ENCODE results near the gene ZNF28. TPM values are rescaled to one million over a fixed set of nuclear protein-coding genes. Genes with fewer than 3 reads are reported as not detected.
A peak's percentile ranks its signal among the peaks of the same experiment; 100 is the strongest.
"Not testable (repeated sequence)": the region's sequence is repeated elsewhere in the genome, so short reads cannot be mapped to it uniquely, and the experiment has no call there.

The ZNF28 gene
- polyA plus RNA-seq = 10.0 and 15.4 TPM in 2 replicates
- polyA minus RNA-seq = 37.0 and 38.4 TPM in 2 replicates

GRCh38 chr19:52821204-52821960, at the start of gene ZNF28:
Gene ZNF28 (minus strand): TSS chr19:52821633. CDS start chr19:52817958, 3,675 bp downstream.
- not testable (repeated sequence) for H3K79me2 ChIP-seq (replicated peaks; ENCODE audit: insufficient read depth, low read length); H4K20me1 ChIP-seq (ENCODE audit: insufficient read depth); H3K27me3 ChIP-seq (ENCODE audit: insufficient read depth, low read depth, low read length); H3K9me2 ChIP-seq (ENCODE audit: insufficient read depth, low read length); H3F3A ChIP-seq (ENCODE audit: insufficient read depth, low read length, poor library complexity, severe bottlenecking); H3K9me3 ChIP-seq (ENCODE audit: low read length); H3K27ac ChIP-seq (ENCODE audit: low read length); H3K36me3 ChIP-seq (ENCODE audit: insufficient read depth, low read length)
- Histone ChIP-seq H3K4me3 (ENCODE audit: low read length) (peak within 1 kb of the TSS; percentile 65), H3K9ac (ENCODE audit: low read length) (peak within 1 kb of the TSS; percentile 42), H2AFZ (ENCODE audit: low read depth, low read length) (peak within 1 kb of the TSS; percentile 27), H3K4me2 (ENCODE audit: low read length) (peak within 1 kb of the TSS; percentile 19)
- TF ChIP-seq MXI1 (conservative IDR thresholded peaks at IDR 0.05; ENCODE audit: poor library complexity, severe bottlenecking) = peak; percentile 38

- not testable (repeated sequence) for H3K27me3 ChIP-seq (ENCODE audit: insufficient read depth, low read depth, low read length); H3K79me2 ChIP-seq (replicated peaks; ENCODE audit: insufficient read depth, low read length); H3K9me3 ChIP-seq (ENCODE audit: low read length)
These were observed 46.6 kb upstream of the ZNF28 start for GRCh38 chr19:52868031-52868430.

GRCh38 chr19:52857378-52858191, 36.2 kb upstream of the ZNF28 start, which contains the start of gene ZNF468:
Gene ZNF468 (minus strand): TSS chr19:52857619. CDS start chr19:52854272, 3,347 bp downstream.
- H3K36me3 ChIP-seq (ENCODE audit: insufficient read depth, low read length); H3K9me2 ChIP-seq (ENCODE audit: insufficient read depth, low read length); H3K9me3 ChIP-seq (ENCODE audit: low read length); H3K79me2 ChIP-seq (replicated peaks; ENCODE audit: insufficient read depth, low read length); H3K4me2 ChIP-seq (ENCODE audit: low read length); H4K20me1 ChIP-seq (ENCODE audit: insufficient read depth); H3K27me3 ChIP-seq (ENCODE audit: insufficient read depth, low read depth, low read length); H3F3A ChIP-seq (ENCODE audit: insufficient read depth, low read length, poor library complexity, severe bottlenecking): not testable (repeated sequence)
- TF ChIP-seq POLR2AphosphoS5 (IDR thresholded peaks at IDR 0.05) (peak; percentile 54), MXI1 (conservative IDR thresholded peaks at IDR 0.05; ENCODE audit: poor library complexity, severe bottlenecking) (peak; percentile 62), SMC3 (conservative IDR thresholded peaks at IDR 0.05; ENCODE audit: poor library complexity) (peak; percentile 23)
- peak within 1 kb of the TSS; percentile 34 for H3K27ac ChIP-seq (ENCODE audit: low read length)
- H2AFZ ChIP-seq (ENCODE audit: low read depth, low read length) = peak within 1 kb of the TSS; percentile 58
- peak within 1 kb of the TSS; percentile 62 for H3K9ac ChIP-seq (ENCODE audit: low read length)
- H3K4me3 ChIP-seq (ENCODE audit: low read length) = peak within 1 kb of the TSS; percentile 69

More at GRCh38 chr19:52868031-52868430, 46.6 kb upstream of the ZNF28 start:
- not testable (repeated sequence) for H3K36me3 ChIP-seq (ENCODE audit: insufficient read depth, low read length); H3K9me2 ChIP-seq (ENCODE audit: insufficient read depth, low read length); H3F3A ChIP-seq (ENCODE audit: insufficient read depth, low read length, poor library complexity, severe bottlenecking); H3K4me3 ChIP-seq (ENCODE audit: low read length); H3K27ac ChIP-seq (ENCODE audit: low read length); H3K9ac ChIP-seq (ENCODE audit: low read length); H3K4me2 ChIP-seq (ENCODE audit: low read length); H4K20me1 ChIP-seq (ENCODE audit: insufficient read depth); H2AFZ ChIP-seq (ENCODE audit: low read depth, low read length)

- H3K27ac ChIP-seq (ENCODE audit: low read length); H3K9me3 ChIP-seq (ENCODE audit: low read length); H3K27me3 ChIP-seq (ENCODE audit: insufficient read depth, low read depth, low read length); H4K20me1 ChIP-seq (ENCODE audit: insufficient read depth); H3K79me2 ChIP-seq (replicated peaks; ENCODE audit: insufficient read depth, low read length); H3K36me3 ChIP-seq (ENCODE audit: insufficient read depth, low read length); H3K9me2 ChIP-seq (ENCODE audit: insufficient read depth, low read length); H3F3A ChIP-seq (ENCODE audit: insufficient read depth, low read length, poor library complexity, severe bottlenecking); H3K4me2 ChIP-seq (ENCODE audit: low read length): not testable (repeated sequence)
- H3K9ac ChIP-seq (ENCODE audit: low read length) = peak overlapping the region; percentile 62
- H3K4me3 ChIP-seq (ENCODE audit: low read length) = peak overlapping the region; percentile 69
- H2AFZ ChIP-seq (ENCODE audit: low read depth, low read length) = peak overlapping the region; percentile 58
These were observed 35.3 kb upstream of the ZNF28 start for GRCh38 chr19:52856540-52857377.

- H3K9ac ChIP-seq (ENCODE audit: low read length); H3K36me3 ChIP-seq (ENCODE audit: insufficient read depth, low read length); H3F3A ChIP-seq (ENCODE audit: insufficient read depth, low read length, poor library complexity, severe bottlenecking); H4K20me1 ChIP-seq (ENCODE audit: insufficient read depth); H2AFZ ChIP-seq (ENCODE audit: low read depth, low read length); H3K27ac ChIP-seq (ENCODE audit: low read length); H3K27me3 ChIP-seq (ENCODE audit: insufficient read depth, low read depth, low read length); H3K79me2 ChIP-seq (replicated peaks; ENCODE audit: insufficient read depth, low read length); H3K9me3 ChIP-seq (ENCODE audit: low read length); H3K4me3 ChIP-seq (ENCODE audit: low read length); H3K4me2 ChIP-seq (ENCODE audit: low read length); H3K9me2 ChIP-seq (ENCODE audit: insufficient read depth, low read length): not testable (repeated sequence)
These were observed 25.9 kb upstream of the ZNF28 start for GRCh38 chr19:52847352-52847751.

- H3K79me2 ChIP-seq (replicated peaks; ENCODE audit: insufficient read depth, low read length); H3K4me2 ChIP-seq (ENCODE audit: low read length); H3K27me3 ChIP-seq (ENCODE audit: insufficient read depth, low read depth, low read length); H3K9me3 ChIP-seq (ENCODE audit: low read length); H3K27ac ChIP-seq (ENCODE audit: low read length); H2AFZ ChIP-seq (ENCODE audit: low read depth, low read length); H3F3A ChIP-seq (ENCODE audit: insufficient read depth, low read length, poor library complexity, severe bottlenecking); H3K9ac ChIP-seq (ENCODE audit: low read length); H3K9me2 ChIP-seq (ENCODE audit: insufficient read depth, low read length); H4K20me1 ChIP-seq (ENCODE audit: insufficient read depth); H3K4me3 ChIP-seq (ENCODE audit: low read length): not testable (repeated sequence)
- peaks cover 23% of the 10 kb centered on the region for H3K36me3 ChIP-seq (ENCODE audit: insufficient read depth, low read length)
These were observed 19.5 kb upstream of the ZNF28 start for GRCh38 chr19:52840825-52841465.

Data from neural cell (in vitro differentiated cells).